Upper lobe of left lung (tissue), 4 donors: ENCODE measurements around the gene GALM.

ENCODE experiments used
- CTCF ChIP-seq, 6 experiments: fragments of 450-650 bp in 4 of 6; fragments of 200-600 bp in 2 of 6; sonication (generic) in 2 of 6; IDR thresholded peaks; one replicate each; pipeline ENCODE4 v1.5.1; 2016 to 2019; ENCODE audit warnings: antibody characterized with exemption in 6 of 6
- POLR2A ChIP-seq, 4 donors: fragments of 450-650 bp; IDR thresholded peaks; one replicate each; pipeline ENCODE4 v1.5.1; 2016 to 2017; ENCODE audit warnings: antibody characterized with exemption in 4 of 4, mild to moderate bottlenecking in 2 of 4

GRCh38 chr2:38744399-38744780 is 78.5 kb downstream of the GALM start:
- TF ChIP-seq POLR2A (IDR thresholded peaks at IDR 0.05) (no peak), CTCF (IDR thresholded peaks at IDR 0.05) (no peak)
